ENCODE data around the gene DGCR6. TPM values are rescaled to one million over a fixed set of nuclear protein-coding genes. Genes with fewer than 3 reads are reported as not detected.
A peak's percentile ranks its signal among the peaks of the same experiment; 100 is the strongest.
"Not testable (repeated sequence)": the region's sequence is repeated elsewhere in the genome, so short reads cannot be mapped to it uniquely, and the experiment has no call there.

The DGCR6 gene
- total RNA-seq, 2 donors from 2014 or later: 2.6 to 4.9 TPM

DNA sequence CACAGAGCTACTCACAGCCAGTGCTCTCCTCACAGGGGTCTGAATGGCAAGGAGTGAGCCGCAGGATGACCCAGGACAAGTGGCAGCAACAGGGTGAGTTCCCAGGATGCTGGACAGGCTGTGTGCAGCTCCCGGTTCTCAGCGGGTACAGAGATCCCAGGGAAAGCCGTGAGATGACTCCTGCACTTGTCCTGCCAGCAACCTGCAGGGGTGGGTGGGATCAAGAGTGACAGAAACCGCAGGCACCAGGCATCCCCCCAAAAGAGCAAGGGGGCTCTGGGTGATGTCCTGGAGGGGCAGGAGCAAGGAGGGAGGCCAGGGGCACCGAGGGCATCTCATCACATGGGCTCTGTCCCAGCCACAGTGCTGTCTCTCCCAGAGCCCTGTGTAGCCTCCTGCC is 45.9 kb downstream of the DGCR6 start:
- no peak for DNase-seq (ENCODE audit: low spot score)
- H3K9me3 ChIP-seq: no peaks in the 10 kb centered on the region
- ATAC-seq (ENCODE audit: insufficient number of reproducible peaks, low FRiP score, low read depth): no peak
- no peak overlapping the region for H3K27ac ChIP-seq
- H3K36me3 ChIP-seq: no peaks in the 10 kb centered on the region
- H3K4me1 ChIP-seq (ENCODE audit: control insufficient read depth in 1 of 2, low read depth in 2 of 2): no peaks in the 10 kb centered on the region
- H3K27me3 ChIP-seq (replicated peaks; ENCODE audit: insufficient read depth): no peaks in the 10 kb centered on the region
- H3K4me3 ChIP-seq: no peak overlapping the region
- no peak for TF ChIP-seq CTCF (IDR thresholded peaks at IDR 0.05)

DNA sequence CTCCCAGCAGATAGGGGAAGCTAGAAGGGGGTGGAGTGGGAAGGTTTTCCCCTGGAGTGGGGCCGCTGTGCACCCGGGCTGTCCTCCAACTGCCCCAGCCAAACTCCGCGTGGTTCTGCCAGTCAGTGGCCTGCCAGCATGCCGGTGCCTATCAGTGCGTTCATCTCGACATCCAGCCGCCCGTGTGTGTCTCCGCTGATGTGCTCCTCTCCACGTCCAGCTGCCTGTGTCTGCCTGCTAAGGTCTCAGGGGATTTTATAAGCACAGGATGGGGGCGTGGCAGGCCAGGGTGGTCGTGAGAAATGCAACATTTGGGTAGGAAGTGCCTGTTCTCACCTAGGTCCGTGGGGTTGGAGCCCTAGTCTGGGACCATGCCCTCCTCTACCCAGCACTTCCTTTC is 47.0 kb downstream of the DGCR6 start:
- not testable (repeated sequence) for H3K4me3 ChIP-seq; H3K4me1 ChIP-seq (ENCODE audit: control insufficient read depth in 1 of 2, low read depth in 2 of 2)

GRCh38 chr22:18954303-18954989 is 48.3 kb downstream of the DGCR6 start:
- not testable (repeated sequence) for H3K36me3 ChIP-seq; H3K4me3 ChIP-seq; H3K27ac ChIP-seq; H3K9me3 ChIP-seq; DNase-seq (ENCODE audit: low spot score); ATAC-seq (ENCODE audit: insufficient number of reproducible peaks, low FRiP score, low read depth); H3K4me1 ChIP-seq (ENCODE audit: control insufficient read depth in 1 of 2, low read depth in 2 of 2); H3K27me3 ChIP-seq (replicated peaks; ENCODE audit: insufficient read depth)
- peak; percentile 85 for TF ChIP-seq CTCF (IDR thresholded peaks at IDR 0.05)

More for the DNA sequence above, 47.0 kb downstream of the DGCR6 start:
- not testable (repeated sequence) for H3K27me3 ChIP-seq (replicated peaks; ENCODE audit: insufficient read depth); H3K9me3 ChIP-seq; DNase-seq (ENCODE audit: low spot score); ATAC-seq (ENCODE audit: insufficient number of reproducible peaks, low FRiP score, low read depth); H3K27ac ChIP-seq; H3K36me3 ChIP-seq

GRCh38 chr22:18954990-18955571 is 49.0 kb downstream of the DGCR6 start:
- H3K4me3 ChIP-seq: no peak overlapping the region
- TF ChIP-seq CTCF (IDR thresholded peaks at IDR 0.05): no peak
- H3K9me3 ChIP-seq: no peaks in the 10 kb centered on the region
- no peak for ATAC-seq (ENCODE audit: insufficient number of reproducible peaks, low FRiP score, low read depth)
- H3K27me3 ChIP-seq (replicated peaks; ENCODE audit: insufficient read depth): no peaks in the 10 kb centered on the region
- no peaks in the 10 kb centered on the region for H3K4me1 ChIP-seq (ENCODE audit: control insufficient read depth in 1 of 2, low read depth in 2 of 2)
- no peaks in the 10 kb centered on the region for H3K36me3 ChIP-seq
- H3K27ac ChIP-seq: no peak overlapping the region
- no peak for DNase-seq (ENCODE audit: low spot score)

DNA sequence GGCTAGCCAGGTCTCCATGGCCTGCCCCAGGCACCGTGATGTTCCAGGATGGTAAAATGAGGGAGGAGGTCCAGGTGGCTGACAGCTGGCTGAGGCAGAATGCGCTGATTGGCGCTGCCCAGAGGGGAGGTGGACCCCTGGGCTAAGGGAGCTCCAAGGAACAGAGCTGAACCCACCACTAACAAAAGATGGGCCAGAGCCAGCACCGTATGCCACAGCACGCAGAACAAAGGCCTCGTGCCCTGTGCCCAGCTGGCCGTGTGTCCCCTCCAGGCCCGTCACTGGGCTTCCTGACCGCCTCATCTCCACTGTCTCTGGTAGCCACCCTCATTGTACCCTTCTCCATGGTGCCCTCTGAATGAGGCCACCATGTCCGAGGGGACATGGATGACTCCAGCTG is 49.6 kb downstream of the DGCR6 start:
- ATAC-seq (ENCODE audit: insufficient number of reproducible peaks, low FRiP score, low read depth): no peak
- H3K27ac ChIP-seq: no peak overlapping the region
- no peaks in the 10 kb centered on the region for H3K9me3 ChIP-seq
- no peaks in the 10 kb centered on the region for H3K4me1 ChIP-seq (ENCODE audit: control insufficient read depth in 1 of 2, low read depth in 2 of 2)
- TF ChIP-seq CTCF (IDR thresholded peaks at IDR 0.05): no peak
- H3K27me3 ChIP-seq (replicated peaks; ENCODE audit: insufficient read depth): no peaks in the 10 kb centered on the region
- DNase-seq (ENCODE audit: low spot score): no peak
- H3K4me3 ChIP-seq: no peak overlapping the region
- no peaks in the 10 kb centered on the region for H3K36me3 ChIP-seq

- not testable (repeated sequence) for H3K4me1 ChIP-seq (ENCODE audit: control insufficient read depth in 1 of 2, low read depth in 2 of 2); H3K36me3 ChIP-seq; DNase-seq (ENCODE audit: low spot score); ATAC-seq (ENCODE audit: insufficient number of reproducible peaks, low FRiP score, low read depth); H3K27ac ChIP-seq; H3K9me3 ChIP-seq; H3K27me3 ChIP-seq (replicated peaks; ENCODE audit: insufficient read depth); H3K4me3 ChIP-seq
These were observed 50.2 kb downstream of the DGCR6 start for GRCh38 chr22:18956121-18956895.

DNA sequence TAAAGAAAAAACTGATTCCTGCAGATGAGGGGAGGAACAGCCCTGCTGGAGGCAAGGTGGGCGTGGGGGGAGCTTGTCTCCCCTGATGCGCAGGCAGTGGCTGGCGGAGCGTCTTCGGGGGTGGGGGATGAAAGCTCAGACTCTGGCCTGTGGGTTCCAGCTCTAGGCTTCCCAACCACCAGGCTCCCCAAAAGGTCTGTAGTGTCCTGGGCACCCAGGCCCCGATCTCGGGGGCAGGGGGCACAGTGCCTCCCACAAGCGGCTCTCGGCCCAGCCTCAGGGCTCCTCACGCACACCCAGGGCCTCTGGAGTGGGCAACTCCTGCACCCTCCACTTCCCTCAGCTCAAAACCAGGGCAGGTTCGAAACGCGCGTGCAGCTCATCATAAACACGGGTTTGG is 50.8 kb downstream of the DGCR6 start:
- not testable (repeated sequence) for H3K9me3 ChIP-seq; H3K4me1 ChIP-seq (ENCODE audit: control insufficient read depth in 1 of 2, low read depth in 2 of 2); H3K4me3 ChIP-seq; ATAC-seq (ENCODE audit: insufficient number of reproducible peaks, low FRiP score, low read depth); H3K27ac ChIP-seq; H3K36me3 ChIP-seq; H3K27me3 ChIP-seq (replicated peaks; ENCODE audit: insufficient read depth); DNase-seq (ENCODE audit: low spot score)

GRCh38 chr22:18957621-18958320 is 51.7 kb downstream of the DGCR6 start:
- not testable (repeated sequence) for H3K36me3 ChIP-seq; H3K4me3 ChIP-seq; H3K4me1 ChIP-seq (ENCODE audit: control insufficient read depth in 1 of 2, low read depth in 2 of 2); H3K27ac ChIP-seq; DNase-seq (ENCODE audit: low spot score); H3K27me3 ChIP-seq (replicated peaks; ENCODE audit: insufficient read depth); ATAC-seq (ENCODE audit: insufficient number of reproducible peaks, low FRiP score, low read depth); H3K9me3 ChIP-seq
